ENCODE measurements around the gene CMTM4.

CMTM4 gene

GRCh38 chr16:66656547-66656946 lies 40.0 kb downstream of the CMTM4 start:
- DNase-seq (ENCODE audit: extremely low read depth, low read depth), result no peak
- H3K4me3 ChIP-seq (replicated peaks; ENCODE audit: low read depth, low read length), result no peak overlapping the region
- no peak for TF ChIP-seq CTCF (IDR thresholded peaks at IDR 0.05; ENCODE audit: low read depth, low read length, missing control alignments)

GRCh38 chr16:66653581-66654350 lies 42.8 kb downstream of the CMTM4 start:
- no peak for DNase-seq (ENCODE audit: extremely low read depth, low read depth)
- TF ChIP-seq CTCF (IDR thresholded peaks at IDR 0.05; ENCODE audit: low read depth, low read length, missing control alignments), result no peak
- no peak overlapping the region for H3K4me3 ChIP-seq (replicated peaks; ENCODE audit: low read depth, low read length)

DNA sequence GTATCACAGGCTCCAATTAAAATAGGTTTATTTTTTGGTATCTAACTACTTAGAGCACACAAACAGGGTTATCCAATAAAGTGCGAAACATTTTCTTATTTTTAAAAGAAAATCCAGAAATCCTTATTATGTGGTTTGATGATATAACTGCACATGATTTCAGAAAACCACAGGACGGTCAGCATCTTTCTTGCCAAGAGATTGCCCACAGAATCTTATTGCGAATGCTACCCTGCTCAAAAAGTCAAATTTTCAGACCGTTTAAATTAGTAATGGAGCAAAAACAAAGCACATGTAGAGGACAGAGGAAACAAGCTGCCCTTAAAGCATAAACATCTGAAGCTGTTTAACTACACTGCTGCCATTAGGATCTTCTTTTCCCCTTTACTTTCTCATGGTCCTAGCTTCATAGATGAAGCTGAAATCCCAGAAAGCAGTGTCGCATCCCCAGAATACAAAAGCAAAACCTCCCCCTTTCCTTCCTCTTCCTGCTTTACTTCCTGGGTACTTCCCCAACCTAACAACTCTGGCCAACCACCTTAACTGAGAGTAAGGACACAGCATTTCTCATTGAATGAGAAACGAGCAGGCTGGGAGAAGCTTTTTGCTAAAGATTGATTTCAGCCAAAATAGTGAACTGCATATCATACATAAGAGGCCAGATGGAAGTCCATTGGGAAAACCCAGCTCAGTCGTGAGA lies 43.7 kb downstream of the CMTM4 start:
- no peak for DNase-seq (ENCODE audit: extremely low read depth, low read depth)
- no peak for TF ChIP-seq CTCF (IDR thresholded peaks at IDR 0.05; ENCODE audit: low read depth, low read length, missing control alignments)
- no peak overlapping the region for H3K4me3 ChIP-seq (replicated peaks; ENCODE audit: low read depth, low read length)

DNA sequence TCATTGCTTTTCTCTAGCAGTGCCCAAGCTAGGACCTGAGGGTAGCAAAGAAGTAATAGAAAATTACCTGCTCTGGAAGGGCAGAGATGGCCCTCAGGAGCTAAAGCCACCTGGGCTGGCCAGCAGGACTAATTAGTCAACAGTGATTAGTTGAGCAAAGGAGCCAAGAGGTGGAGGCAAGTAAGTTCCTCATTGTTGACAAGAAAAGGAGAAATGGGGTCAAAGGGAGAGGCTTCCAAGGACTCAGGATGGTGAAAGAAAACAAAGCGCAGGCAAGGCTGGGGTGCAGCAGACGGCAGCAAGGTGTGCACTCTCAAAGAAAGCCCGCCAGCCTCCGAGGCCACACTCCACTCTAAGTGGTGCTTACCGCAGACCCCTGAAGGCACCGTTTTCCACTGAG lies 44.6 kb downstream of the CMTM4 start:
- no peak for TF ChIP-seq CTCF (IDR thresholded peaks at IDR 0.05; ENCODE audit: low read depth, low read length, missing control alignments)
- DNase-seq (ENCODE audit: extremely low read depth, low read depth), result no peak
- no peak overlapping the region for H3K4me3 ChIP-seq (replicated peaks; ENCODE audit: low read depth, low read length)

GRCh38 chr16:66651474-66651765 lies 45.1 kb downstream of the CMTM4 start:
- no peak for TF ChIP-seq CTCF (IDR thresholded peaks at IDR 0.05; ENCODE audit: low read depth, low read length, missing control alignments)
- no peak for DNase-seq (ENCODE audit: extremely low read depth, low read depth)
- H3K4me3 ChIP-seq (replicated peaks; ENCODE audit: low read depth, low read length), result no peak overlapping the region

DNA sequence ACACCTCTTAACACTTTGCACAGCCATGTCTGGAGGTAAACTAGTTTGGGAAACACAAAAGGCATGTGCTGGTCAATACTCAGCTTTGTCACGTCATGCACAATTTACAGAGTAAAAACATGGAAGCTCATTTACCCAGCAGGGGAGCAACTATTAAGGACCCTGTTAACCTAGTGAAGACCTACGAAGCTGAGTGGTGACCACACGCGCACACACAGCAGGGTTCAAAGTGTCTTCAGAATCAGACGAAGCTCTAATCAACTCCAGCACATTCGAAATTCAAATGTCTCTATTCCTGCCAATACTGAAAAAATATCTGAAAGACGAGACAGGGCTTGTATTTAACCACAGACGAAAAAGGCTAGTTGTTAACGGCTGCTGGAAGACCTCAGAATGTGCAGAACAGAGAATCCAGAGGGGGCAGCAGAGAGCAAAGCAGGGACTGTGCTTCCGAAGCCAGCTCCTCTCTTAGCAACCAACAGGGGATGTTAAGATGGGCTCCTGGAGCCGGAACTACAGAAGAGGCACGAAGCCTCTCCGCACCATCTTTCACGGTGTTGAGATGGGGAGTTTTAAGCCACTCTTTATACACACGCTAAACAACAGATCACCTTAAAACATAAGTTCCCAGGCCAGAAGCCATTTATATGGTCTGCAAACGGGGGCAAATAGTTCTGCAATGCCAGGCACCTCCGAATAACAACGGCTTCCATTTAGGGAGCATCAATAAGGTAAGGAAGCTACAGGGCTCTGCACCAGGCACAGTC lies 45.7 kb downstream of the CMTM4 start:
- H3K4me3 ChIP-seq (replicated peaks; ENCODE audit: low read depth, low read length), result no peak overlapping the region
- TF ChIP-seq CTCF (IDR thresholded peaks at IDR 0.05; ENCODE audit: low read depth, low read length, missing control alignments), result peak; percentile 96
- peak; percentile 81 for DNase-seq (ENCODE audit: extremely low read depth, low read depth)

Measured in HFF-Myc (cell line).